Measurements from ENCODE around the gene CKLF.
"Not testable (repeated sequence)": the region's sequence is repeated elsewhere in the genome, so short reads cannot be mapped to it uniquely, and the experiment has no call there.

Gene CKLF, protein sequence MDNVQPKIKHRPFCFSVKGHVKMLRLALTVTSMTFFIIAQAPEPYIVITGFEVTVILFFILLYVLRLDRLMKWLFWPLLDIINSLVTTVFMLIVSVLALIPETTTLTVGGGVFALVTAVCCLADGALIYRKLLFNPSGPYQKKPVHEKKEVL
- total RNA-seq: 1.2 to 8.9 (median 5.2) reads per million in 4 experiments

DNA sequence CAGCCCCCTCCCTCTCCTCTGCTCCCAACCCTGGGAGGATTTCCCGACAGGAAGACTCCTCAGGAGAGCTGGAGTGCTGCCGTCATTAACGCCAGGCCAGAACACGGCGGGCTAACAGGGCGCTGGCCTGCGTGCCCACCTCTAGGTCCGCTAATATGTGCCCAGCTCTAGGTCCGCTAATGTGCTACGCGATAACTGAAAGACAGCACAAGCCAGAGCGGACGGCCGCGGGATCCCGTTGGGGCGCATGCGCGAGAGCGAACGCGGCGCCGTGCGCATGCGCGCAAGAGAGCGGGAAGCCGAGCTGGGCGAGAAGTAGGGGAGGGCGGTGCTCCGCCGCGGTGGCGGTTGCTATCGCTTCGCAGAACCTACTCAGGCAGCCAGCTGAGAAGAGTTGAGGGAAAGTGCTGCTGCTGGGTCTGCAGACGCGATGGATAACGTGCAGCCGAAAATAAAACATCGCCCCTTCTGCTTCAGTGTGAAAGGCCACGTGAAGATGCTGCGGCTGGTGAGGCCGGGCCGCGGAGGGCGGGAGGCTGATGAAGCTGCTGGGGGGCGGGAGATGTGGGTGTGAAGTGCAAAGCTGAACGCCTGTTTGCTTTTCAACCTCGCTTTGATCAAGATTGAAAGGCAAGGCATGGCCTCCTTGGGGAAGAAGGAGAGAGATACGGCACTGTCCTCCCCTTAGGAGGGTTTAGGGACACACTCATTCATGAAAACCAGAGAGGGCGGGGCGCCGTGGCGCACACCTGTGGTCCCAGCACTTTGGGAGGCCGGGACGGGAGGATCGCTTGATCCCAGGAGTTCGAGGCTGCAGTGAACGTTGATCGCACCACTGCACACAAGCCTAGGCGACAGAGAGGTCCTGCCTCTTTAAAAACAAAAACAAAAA, at the start of gene CKLF:
CKLF (plus strand) TSS at position 291 of the 892 bp plus-strand sequence; CDS start at position 431, 140 bp downstream.
- DNase-seq: peak; percentile 82

DNA sequence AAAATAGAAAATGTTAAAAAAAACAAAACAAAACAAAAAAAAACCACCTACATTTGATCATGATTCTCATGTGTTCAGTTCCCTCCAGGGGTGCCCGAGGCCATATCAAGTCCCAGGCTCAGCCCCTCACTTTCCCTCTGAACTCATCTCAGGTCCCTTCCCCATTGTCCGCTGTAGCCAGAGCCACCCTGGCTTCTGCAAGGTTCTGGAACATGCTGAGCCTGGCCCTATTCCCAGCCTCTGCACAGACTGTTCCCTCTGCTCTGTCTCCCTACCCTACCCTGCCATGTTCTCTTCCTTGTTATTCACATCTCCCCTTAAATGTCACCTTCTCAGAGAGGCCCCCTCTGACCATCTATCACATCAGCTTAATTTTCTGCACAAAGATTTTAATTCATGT, 49.3 kb upstream of the CKLF start:
- no peak for DNase-seq

- no peak for DNase-seq
Measured at GRCh38 chr16:66503612-66504011, 48.8 kb upstream of the CKLF start.

DNA sequence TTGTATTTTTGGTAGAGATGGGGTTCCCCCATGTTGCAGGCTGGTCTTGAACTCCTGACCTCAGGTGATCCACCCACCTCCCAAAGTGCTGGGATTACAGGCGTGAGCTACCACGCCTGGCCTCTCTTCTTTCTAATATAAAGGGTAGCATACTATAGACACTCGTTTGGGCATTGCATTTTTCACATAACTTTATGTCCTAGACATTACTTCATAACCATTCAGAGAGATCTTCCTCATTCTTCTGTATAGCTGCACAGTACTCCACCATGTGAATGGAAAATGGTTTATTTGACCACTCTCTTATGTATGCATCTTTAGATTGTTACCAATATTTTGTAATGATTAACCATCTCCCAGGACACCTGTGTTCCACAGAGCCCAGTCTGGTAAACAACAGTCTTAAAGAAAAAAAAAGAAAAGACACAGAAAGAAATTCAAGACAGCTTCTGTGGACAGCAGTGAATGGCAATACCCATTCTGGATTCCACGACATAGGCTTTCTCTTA, 44.6 kb upstream of the CKLF start:
- DNase-seq: no peak

- no peak for DNase-seq
Measured at GRCh38 chr16:66508248-66508913, 44.0 kb upstream of the CKLF start.

DNA sequence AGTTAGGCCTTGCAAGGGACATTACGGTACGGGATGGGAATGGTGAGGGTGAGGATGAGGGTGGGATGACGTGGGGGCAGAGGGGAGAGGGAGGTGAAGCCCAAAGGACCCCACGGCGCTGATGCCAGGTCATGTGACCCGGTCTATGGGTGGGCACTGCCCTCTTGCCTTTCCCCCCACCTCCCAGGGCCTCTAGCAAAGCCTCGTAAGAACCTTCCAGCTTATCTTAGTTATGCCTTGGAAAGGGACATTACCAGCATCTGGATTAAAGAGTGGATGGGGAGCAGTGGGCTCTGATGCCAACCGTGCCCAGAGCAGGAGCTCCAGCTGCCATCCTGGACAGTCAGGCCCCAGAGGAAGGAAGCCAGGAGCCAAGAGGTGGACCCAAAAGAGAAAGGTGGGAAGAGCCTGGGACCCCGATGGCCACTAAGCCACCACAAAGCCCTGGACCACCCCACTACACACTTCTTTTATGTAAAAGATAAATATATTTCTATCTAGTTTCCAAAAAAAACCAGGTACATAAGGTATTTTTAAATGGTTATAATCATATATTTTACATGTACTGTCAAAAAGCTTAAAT, 43.4 kb upstream of the CKLF start:
- DNase-seq: no peak

- no peak for DNase-seq
Measured at GRCh38 chr16:66509576-66509975, 42.8 kb upstream of the CKLF start.

GRCh38 chr16:66510298-66510697, 42.1 kb upstream of the CKLF start:
- DNase-seq: no peak

DNA sequence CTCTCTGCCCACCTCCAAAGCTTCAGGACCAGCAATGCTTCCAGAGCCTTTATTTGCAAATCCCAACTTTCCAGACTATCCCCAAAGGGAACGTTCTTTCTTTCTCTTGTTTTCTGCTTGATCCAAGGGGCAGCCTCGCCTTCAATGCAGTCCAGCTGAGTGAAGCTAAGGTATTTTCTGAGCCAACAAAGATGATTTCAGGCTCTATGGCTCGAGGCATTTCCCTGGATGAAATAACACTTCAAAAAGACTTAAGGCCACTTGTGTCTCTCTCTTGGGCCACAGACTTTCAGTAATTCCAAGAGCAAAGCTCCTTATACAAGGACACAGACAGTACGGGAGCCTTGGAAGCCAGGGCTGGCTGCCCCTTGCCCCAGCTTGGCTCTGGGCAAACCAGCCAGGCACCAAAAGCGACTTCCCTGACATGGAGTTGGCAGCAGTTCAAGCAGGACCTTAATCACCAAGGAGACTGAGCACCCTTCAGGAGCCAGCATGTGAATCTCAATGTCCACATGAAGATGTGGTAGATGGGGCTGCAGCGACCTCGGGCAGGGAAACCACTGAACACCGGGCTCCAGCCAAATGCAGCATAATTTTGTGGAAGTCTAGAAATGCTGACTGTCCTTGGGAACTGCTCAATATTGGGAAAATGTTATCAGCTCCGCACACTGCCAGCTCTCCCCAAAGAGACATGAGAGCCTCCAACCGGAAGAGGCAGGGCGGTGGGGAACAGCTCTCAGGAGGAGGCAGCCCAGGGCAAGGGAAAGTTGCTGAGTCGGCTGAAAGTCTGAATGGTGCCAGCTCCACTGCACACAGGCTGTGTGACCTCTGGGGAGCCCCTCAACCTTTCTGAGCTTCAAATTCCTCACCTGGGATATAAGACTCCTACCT, 41.4 kb upstream of the CKLF start:
- DNase-seq: no peak

DNA sequence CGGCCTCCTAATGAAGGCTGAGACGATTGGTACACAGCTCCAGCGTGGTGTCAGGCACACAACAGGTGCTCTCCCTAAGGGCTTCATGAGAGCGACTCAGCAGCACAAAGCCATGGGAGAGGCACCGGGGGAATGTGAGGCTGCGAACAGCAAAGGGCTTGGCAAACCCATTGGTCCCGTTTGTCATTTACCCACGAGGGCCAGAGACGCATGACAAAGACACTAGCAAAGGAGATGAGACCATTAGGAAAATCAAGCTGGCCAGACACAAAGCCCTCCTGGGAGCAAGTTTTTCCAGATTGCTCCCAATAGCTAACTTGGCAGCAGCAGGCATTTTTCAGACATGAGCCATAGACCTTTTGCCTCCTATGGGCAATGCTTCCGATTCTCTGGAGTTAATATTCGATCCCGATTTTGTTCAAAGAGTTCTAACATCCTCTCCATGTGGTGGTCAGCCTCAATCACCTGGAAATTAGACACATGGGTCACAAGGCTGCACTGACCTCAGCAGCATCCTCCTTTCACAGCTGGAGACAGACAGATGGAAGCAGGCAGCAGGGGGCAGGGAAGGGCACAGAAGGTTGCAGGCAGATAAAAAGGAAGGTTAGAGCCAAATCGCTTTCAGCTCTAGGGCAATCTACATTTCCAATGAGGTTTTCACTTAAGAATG, 40.6 kb upstream of the CKLF start:
- DNase-seq: no peak

DNA sequence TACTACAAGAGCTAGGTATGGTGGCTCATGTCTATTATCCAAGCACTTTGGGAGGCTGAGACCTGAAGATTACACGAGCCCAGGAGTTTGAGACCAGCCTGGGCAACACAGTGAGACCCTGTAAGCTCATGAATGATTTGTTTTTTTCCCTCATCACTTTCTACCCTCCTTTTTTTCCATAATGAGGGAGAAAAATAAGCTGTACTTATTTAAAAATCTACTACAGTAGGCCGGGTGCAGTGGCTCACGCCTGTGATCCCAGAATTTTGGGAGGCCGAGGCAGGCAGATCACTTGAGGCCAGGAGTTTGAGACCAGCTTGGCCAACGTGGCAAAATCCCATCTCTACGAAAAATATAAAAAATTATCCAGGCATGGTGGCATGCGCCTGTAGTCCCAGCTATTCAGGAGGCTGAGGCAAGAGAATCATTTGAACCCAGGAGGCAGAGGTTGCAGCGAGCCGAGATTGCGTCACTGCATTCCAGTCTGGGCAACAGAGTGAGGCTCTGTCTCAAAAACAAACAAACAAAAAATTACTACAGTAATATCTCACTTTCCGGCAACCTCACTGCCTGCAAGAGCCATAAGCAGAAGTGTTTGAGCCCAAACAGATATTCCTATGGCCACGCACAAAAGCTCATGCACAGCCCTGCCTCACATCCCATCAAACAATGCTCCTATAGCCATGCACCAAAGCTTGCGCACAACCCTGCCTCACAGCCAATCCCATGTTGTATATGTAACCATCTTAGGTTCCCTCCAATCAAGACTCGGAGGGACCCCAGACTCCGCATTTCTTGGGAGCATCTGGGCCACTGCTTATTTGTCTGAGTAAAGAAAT, 39.9 kb upstream of the CKLF start:
- no peak for DNase-seq

DNA sequence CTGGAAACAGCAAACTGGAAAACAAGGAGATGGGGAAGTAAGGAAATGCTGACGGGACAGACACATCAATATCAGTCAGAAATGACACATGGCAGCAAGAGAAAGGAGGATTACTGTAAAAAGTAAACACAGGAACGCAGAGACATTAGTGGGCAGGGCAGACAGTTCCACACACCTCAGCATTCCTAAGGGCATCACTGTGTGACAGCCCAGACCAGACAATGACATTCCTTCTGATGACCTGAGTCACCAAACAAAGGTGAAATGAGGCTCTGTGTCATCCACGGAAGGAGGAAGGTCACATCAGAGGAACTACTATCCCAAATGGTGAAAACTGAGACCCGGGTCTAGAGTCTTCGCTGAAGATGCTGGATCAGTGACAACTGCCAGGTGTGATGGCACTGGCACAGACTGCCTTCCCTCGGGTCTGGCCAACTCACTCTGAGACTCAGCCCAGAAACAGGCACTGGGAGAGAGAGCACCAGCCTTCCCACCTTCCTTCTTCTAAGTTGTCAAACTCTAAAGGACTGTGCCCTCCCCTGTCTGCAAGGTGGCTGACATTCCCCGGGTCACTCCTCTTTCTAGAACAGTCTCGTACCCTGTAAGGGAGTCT, 39.2 kb upstream of the CKLF start:
- DNase-seq: no peak

DNA sequence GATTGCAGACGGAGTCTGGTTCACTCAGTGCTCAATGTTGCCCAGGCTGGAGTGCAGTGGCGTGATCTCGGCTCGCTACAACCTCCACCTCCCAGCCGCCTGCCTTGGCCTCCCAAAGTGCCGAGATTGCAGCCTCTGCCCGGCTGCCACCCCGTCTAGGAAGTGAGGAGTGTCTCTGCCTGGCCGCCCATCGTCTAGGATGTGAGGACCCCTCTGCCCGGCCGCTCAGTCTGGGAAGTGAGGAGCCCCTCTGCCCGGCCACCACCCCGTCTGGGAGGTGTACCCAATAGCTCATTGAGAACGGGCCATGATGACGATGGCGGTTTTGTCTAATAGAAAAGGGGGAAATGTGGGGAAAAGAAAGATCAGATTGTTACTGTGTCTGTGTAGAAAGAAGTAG, 38.0 kb upstream of the CKLF start:
- DNase-seq: not testable (repeated sequence)

DNA sequence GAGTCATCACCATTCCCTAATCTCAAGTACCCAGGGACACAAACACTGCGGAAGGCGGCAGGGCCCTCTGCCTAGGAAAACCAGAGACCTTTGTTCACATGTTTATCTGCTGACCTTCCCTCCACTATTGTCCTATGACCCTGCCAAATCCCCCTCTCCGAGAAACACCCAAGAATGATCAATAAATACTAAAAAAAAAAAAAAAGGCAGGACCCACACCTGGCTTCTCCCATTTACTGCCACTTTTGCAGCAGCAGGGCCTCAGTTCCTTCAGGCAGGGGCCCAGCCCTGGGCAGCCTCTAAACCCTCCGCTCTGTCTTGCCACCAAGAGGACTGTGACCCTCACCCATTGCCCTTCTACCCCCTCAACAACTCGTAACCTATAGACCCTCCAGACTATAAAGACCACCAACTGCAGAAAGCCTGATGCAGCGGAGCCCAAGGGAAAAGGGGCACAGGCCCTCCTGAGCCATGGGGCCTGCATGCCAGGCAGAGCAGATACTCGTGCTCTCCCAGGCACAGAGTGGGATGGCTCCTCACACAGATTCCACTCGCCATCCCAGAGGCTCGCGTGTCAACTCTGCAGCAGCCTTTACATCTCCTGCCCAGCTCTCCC, 37.3 kb upstream of the CKLF start:
- not testable (repeated sequence) for DNase-seq

- DNase-seq: no peak
Measured at GRCh38 chr16:66515596-66516508, 36.5 kb upstream of the CKLF start.

DNA sequence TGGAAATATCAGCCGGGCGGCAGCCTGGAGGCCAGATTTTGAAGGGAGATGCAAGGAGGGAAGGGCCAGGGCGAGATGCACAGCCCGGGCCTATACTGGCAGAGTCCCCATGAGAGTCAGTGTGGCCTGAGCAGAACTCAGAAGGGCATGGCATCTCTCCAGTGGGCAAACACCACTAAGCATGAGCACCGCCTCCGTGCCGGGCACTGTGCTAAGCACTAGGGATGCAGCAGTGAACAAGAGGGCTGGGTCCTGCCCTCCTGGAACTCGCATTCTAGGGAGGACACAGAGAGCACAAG, 35.9 kb upstream of the CKLF start:
- no peak for DNase-seq

GRCh38 chr16:66516808-66517585, 35.4 kb upstream of the CKLF start:
- peak; percentile 12 for DNase-seq
